Kidney (tissue), 14 donors: ENCODE measurements around the gene TRAPPC2. TPM values are rescaled to one million over a fixed set of nuclear protein-coding genes. Genes with fewer than 3 reads are reported as not detected.

ENCODE experiments used
- DNase-seq, 5 donors: peaks; one replicate each; pipeline ENCODE4 v3.0.0-alpha.2; 2013 to 2020
- FAIRE-seq: peaks from 2 replicates; lab custom pipeline; 2012; peaks lifted over from hg19 to GRCh38; lab: Jason Lieb, UNC
- H3K27ac ChIP-seq, 2 donors: one replicate each; pipeline ENCODE4 v1.7.0; 2013; ENCODE audit warnings: low read depth in 2 of 2, low read length in 2 of 2, inconsistent platforms in 1 of 2
- H3K27me3 ChIP-seq: one replicate; pipeline ENCODE4 v1.7.1; 2013; ENCODE audit warnings: low read length, inconsistent platforms; ENCODE audit not compliant: control insufficient read depth, insufficient read depth
- H3K36me3 ChIP-seq, 3 donors: one replicate each; pipeline versions ENCODE4 v1.7.0 to v1.7.1; 2013; ENCODE audit warnings: low read length in 3 of 3, control low read depth in 1 of 3, inconsistent platforms in 1 of 3; ENCODE audit not compliant: insufficient read depth in 3 of 3, control insufficient read depth in 2 of 3
- H3K4me1 ChIP-seq, 3 donors: one replicate each; pipeline versions ENCODE4 v1.7.0 to v1.7.1; 2013; ENCODE audit warnings: low read length in 3 of 3, inconsistent platforms in 1 of 3, low read depth in 1 of 3; ENCODE audit not compliant: control insufficient read depth in 2 of 3, insufficient read depth in 2 of 3
- H3K4me3 ChIP-seq, 3 donors: one replicate each; pipeline versions ENCODE4 v1.7.0 to v1.8.1; 2013; ENCODE audit warnings: low read length in 3 of 3, control low read depth in 1 of 3, inconsistent platforms in 1 of 3
- H3K9ac ChIP-seq, 3 donors: one replicate each; pipeline versions ENCODE4 v1.7.0 to v1.7.1; 2013; ENCODE audit warnings: low read length in 3 of 3, control low read depth in 1 of 3, inconsistent platforms in 1 of 3
- H3K9me3 ChIP-seq, 3 donors: one replicate each; pipeline versions ENCODE4 v1.7.0 to v1.7.1; 2013; ENCODE audit warnings: low read length in 3 of 3, control low read depth in 1 of 3, inconsistent platforms in 1 of 3; ENCODE audit not compliant: control insufficient read depth in 2 of 3, insufficient read depth in 1 of 3
- intact Hi-C: fragments of 100-400 bp; cut with DNase I; formaldehyde crosslinking; loops from one replicate; pipeline ENCODE4 v1.11.1; 2022
- polyA plus RNA-seq: library from polyadenylated mRNA; stranded (reverse); fragments of 350-450 nt; fragmentation: Illumina TruSeq; extraction: RNeasy Lipid Tissue Mini Kit (QIAGEN cat#74804); gene quantifications from one replicate; pipeline ENCODE4 v1.2.3, GENCODE V29; 2014; ENCODE audit warnings: low read depth, low replicate concordance; ENCODE audit not compliant: insufficient read depth
- total RNA-seq: library from RNA; stranded (reverse); fragmentation: NEBNext Ultra II Directional; extraction: Animal tissue kit (Norgen Biotek cat#: 25700); gene quantifications from one replicate; pipeline ENCODE4 v1.2.1, GENCODE V29; 2021
- TF ChIP-seq, protein P1 (sequence below): IDR thresholded peaks from 3 replicates; pipeline ENCODE4 v1.5.1; 2012; ENCODE audit warnings: mild to moderate bottlenecking, moderate library complexity, borderline replicate concordance; ENCODE audit not compliant: insufficient read depth; ENCODE audit errors: extremely low read depth
- donor health status: control.
- donor health status: control.
- donor health status: control.
- donor health status: control.
- donor health status: control.
- donor health status: DM: yes; HTN: yes; CAD: no.
- donor health status: Normal renal cell carcinoma (clear cell type).

Gene TRAPPC2
- total and polyA plus RNA-seq, 2 donors from 2014 or later: 9.0 to 21.0 TPM

- H3K9me3 ChIP-seq: no peaks in the 10 kb centered on the region
- peak; percentile 50 for FAIRE-seq
- intact Hi-C loops: no loop called here
- H3K36me3 ChIP-seq: peaks cover 3 to 16% (median 8%) of the 10 kb centered on the region in 3 donors
- no peak overlapping the region for H3K4me3 ChIP-seq
- TF ChIP-seq, protein P1, sequence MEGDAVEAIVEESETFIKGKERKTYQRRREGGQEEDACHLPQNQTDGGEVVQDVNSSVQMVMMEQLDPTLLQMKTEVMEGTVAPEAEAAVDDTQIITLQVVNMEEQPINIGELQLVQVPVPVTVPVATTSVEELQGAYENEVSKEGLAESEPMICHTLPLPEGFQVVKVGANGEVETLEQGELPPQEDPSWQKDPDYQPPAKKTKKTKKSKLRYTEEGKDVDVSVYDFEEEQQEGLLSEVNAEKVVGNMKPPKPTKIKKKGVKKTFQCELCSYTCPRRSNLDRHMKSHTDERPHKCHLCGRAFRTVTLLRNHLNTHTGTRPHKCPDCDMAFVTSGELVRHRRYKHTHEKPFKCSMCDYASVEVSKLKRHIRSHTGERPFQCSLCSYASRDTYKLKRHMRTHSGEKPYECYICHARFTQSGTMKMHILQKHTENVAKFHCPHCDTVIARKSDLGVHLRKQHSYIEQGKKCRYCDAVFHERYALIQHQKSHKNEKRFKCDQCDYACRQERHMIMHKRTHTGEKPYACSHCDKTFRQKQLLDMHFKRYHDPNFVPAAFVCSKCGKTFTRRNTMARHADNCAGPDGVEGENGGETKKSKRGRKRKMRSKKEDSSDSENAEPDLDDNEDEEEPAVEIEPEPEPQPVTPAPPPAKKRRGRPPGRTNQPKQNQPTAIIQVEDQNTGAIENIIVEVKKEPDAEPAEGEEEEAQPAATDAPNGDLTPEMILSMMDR: no peak
- H3K27me3 ChIP-seq: no peaks in the 10 kb centered on the region
- no peaks in the 10 kb centered on the region for H3K4me1 ChIP-seq
- no peak for DNase-seq
- no peak overlapping the region for H3K9ac ChIP-seq
- no peak overlapping the region for H3K27ac ChIP-seq
These were observed 34.5 kb upstream of the TRAPPC2 start for GRCh38 chrX:13768939-13769338.

GRCh38 chrX:13764765-13765164 is 30.3 kb upstream of the TRAPPC2 start:
- H3K36me3 ChIP-seq: peaks cover 3 to 22% (median 4%) of the 10 kb centered on the region in 3 donors
- H3K4me3 ChIP-seq: no peak overlapping the region
- FAIRE-seq (no peak), DNase-seq (peak in 4 of 5 donors; percentile 27 to 42 (median 31))
- no peaks in the 10 kb centered on the region for H3K27me3 ChIP-seq
- intact Hi-C loops: no loop called here
- H3K4me1 ChIP-seq: no peaks in the 10 kb centered on the region
- TF ChIP-seq, protein P1: peak; percentile 36
- H3K9ac ChIP-seq: no peak overlapping the region
- H3K9me3 ChIP-seq: no peaks in the 10 kb centered on the region
- H3K27ac ChIP-seq: no peak overlapping the region

- Histone ChIP-seq H3K4me1 (no peaks in the 10 kb centered on the region), H3K36me3 (peaks cover 3 to 22% (median 3%) of the 10 kb centered on the region in 3 donors), H3K9me3 (no peaks in the 10 kb centered on the region), H3K4me3 (no peak overlapping the region), H3K9ac (no peak overlapping the region), H3K27me3 (no peaks in the 10 kb centered on the region), H3K27ac (no peak overlapping the region)
- no peak for FAIRE-seq
- no peak for DNase-seq
- TF ChIP-seq, protein P1: no peak
- intact Hi-C loops: no loop called here
These were observed 29.9 kb upstream of the TRAPPC2 start for GRCh38 chrX:13764281-13764680.

DNA sequence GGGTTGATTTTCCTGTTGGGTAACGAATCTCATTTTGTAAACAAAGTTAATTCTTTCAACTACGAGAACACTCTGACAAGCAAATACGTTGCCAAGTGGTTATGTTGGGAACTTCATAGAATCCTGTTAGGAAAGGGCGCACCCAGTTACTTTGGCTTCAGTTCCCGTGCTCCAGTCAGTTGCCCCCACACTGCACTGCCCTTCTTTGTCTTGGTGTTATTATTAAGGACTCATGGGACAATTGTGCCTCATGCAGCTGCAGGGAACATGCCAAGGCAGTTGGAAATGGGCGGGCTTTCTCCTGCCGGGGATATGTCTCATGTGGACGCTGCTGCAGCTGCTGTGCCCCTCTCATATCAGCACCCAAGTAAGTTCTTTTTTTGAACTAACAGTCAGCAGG is 29.1 kb upstream of the TRAPPC2 start:
- Histone ChIP-seq H3K27me3 (no peaks in the 10 kb centered on the region), H3K36me3 (peaks cover 3 to 26% (median 4%) of the 10 kb centered on the region in 3 donors), H3K4me3 (no peak overlapping the region), H3K27ac (no peak overlapping the region), H3K9ac (no peak overlapping the region), H3K4me1 (no peaks in the 10 kb centered on the region), H3K9me3 (no peaks in the 10 kb centered on the region)
- FAIRE-seq (no peak), DNase-seq (no peak)
- intact Hi-C loops: no loop called here
- TF ChIP-seq, protein P1: no peak
